GM18907 (cell line): ENCODE measurements around the gene ARL4D.
"Not testable (repeated sequence)": the region's sequence is repeated elsewhere in the genome, so short reads cannot be mapped to it uniquely, and the experiment has no call there.

Experiments used
- ATAC-seq: cut with Tn5 transposase; IDR thresholded peaks from one replicate; pipeline ENCODE4 v1.9.1; 2021; ENCODE audit warnings: mild to moderate bottlenecking, moderate library complexity; ENCODE audit not compliant: unreplicated experiment

ARL4D gene

GRCh38 chr17:43419375-43419882, 20.6 kb downstream of the ARL4D start:
- not testable (repeated sequence) for ATAC-seq

- no peak for ATAC-seq
Observed at GRCh38 chr17:43423777-43424455, 25.1 kb downstream of the ARL4D start.

GRCh38 chr17:43427362-43428043, 28.7 kb downstream of the ARL4D start:
- ATAC-seq, result no peak

- ATAC-seq, result no peak
Observed at GRCh38 chr17:43428524-43428923, 29.7 kb downstream of the ARL4D start.

GRCh38 chr17:43430936-43431713, 32.3 kb downstream of the ARL4D start:
- ATAC-seq, result no peak

- ATAC-seq, result no peak
Observed at GRCh38 chr17:43431714-43432523, 33.1 kb downstream of the ARL4D start.

- ATAC-seq, result no peak
Observed at GRCh38 chr17:43434902-43435319, 36.1 kb downstream of the ARL4D start.

GRCh38 chr17:43437756-43438155, 39.0 kb downstream of the ARL4D start:
- ATAC-seq, result no peak

GRCh38 chr17:43438626-43439025, 39.8 kb downstream of the ARL4D start:
- ATAC-seq, result no peak

GRCh38 chr17:43439041-43439440, 40.2 kb downstream of the ARL4D start:
- no peak for ATAC-seq

GRCh38 chr17:43442711-43443110, 43.9 kb downstream of the ARL4D start:
- no peak for ATAC-seq

GRCh38 chr17:43443381-43443780, 44.6 kb downstream of the ARL4D start:
- ATAC-seq, result no peak

GRCh38 chr17:43444223-43445008, 45.6 kb downstream of the ARL4D start:
- no peak for ATAC-seq

- no peak for ATAC-seq
Observed at GRCh38 chr17:43445009-43445589, 46.3 kb downstream of the ARL4D start.

- ATAC-seq, result no peak
Observed at GRCh38 chr17:43446773-43447172, 48.0 kb downstream of the ARL4D start.

GRCh38 chr17:43448720-43449469, 50.1 kb downstream of the ARL4D start:
- ATAC-seq, result no peak

GRCh38 chr17:43449470-43450248, 50.9 kb downstream of the ARL4D start:
- no peak for ATAC-seq
